HFFc6 (cell line): ENCODE results near the gene RNU5D-1. TPM values are rescaled to one million over a fixed set of nuclear protein-coding genes. Genes with fewer than 3 reads are reported as not detected.
"Not testable (repeated sequence)": the region's sequence is repeated elsewhere in the genome, so short reads cannot be mapped to it uniquely, and the experiment has no call there.

Experiments used
- DNase-seq: peaks from one replicate; pipeline ENCODE4 v3.0.0-alpha.2; 2018
- H3K27ac Mint-ChIP-seq: 2 replicates; pipeline ENCODE4 v1.8.0; 2020; ENCODE audit warnings: mild to moderate bottlenecking, mixed read lengths
- H3K27me3 Mint-ChIP-seq: 2 replicates; pipeline ENCODE4 v1.8.0; 2021; ENCODE audit warnings: mild to moderate bottlenecking, moderate library complexity, mixed read lengths; ENCODE audit not compliant: insufficient read depth
- H3K36me3 Mint-ChIP-seq: 2 replicates; pipeline ENCODE4 v1.8.0; 2021; ENCODE audit warnings: low read depth, mixed read lengths
- H3K4me1 Mint-ChIP-seq: 2 replicates; pipeline ENCODE4 v1.8.0; 2020; ENCODE audit warnings: low read depth, mixed read lengths
- H3K4me3 Mint-ChIP-seq: 2 replicates; pipeline ENCODE4 v1.8.0; 2020; ENCODE audit warnings: mild to moderate bottlenecking, moderate library complexity, mixed read lengths
- H3K9me3 Mint-ChIP-seq: 2 replicates; pipeline ENCODE4 v1.8.0; 2020; ENCODE audit warnings: mild to moderate bottlenecking, mixed read lengths
- total RNA-seq, 6 experiments: library from RNA; stranded (reverse); fragmentation: NEBNext Ultra II Directional; extraction: Animal tissue kit (Norgen Biotek cat#: 25700); gene quantifications; 2 replicates in 1 of 6; 3 replicates in 5 of 6; pipeline ENCODE4 v1.2.3, GENCODE V29; 2021
- TF ChIP-seq, protein P1 (sequence below): fragments of 200-600 bp; sonication (generic); IDR thresholded peaks from 2 replicates; pipeline ENCODE4 v1.5.0; 2021; ENCODE audit warnings: antibody characterized with exemption, mild to moderate bottlenecking

Gene RNU5D-1
- total RNA-seq, 6 experiments from 2014 or later = not detected

DNA sequence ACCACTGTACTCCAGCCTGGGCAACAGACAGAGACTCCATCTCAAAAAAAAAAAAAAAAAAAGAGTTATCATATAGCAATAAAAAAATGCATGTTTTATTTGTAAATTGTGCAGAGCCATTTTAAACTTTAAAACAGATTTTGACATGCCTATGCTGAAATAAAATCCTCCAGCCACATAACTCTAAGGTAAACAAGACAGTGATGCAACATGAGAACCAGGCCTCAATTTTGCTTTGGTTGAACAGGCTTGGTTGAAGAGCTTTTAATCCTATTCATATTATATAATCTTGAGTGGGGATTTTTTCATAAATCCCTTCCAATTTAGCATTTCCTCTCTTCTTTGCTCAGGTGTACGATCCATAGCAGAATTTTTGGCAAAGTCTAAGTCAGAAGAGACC is 30.4 kb downstream of the RNU5D-1 start:
- Mint-ChIP-seq H3K4me3 (no peak overlapping the region), H3K4me1 (peaks cover 2% of the 10 kb centered on the region), H3K36me3 (no peaks in the 10 kb centered on the region), H3K9me3 (no peaks in the 10 kb centered on the region), H3K27me3 (peaks cover 7% of the 10 kb centered on the region), H3K27ac (no peak overlapping the region)
- DNase-seq = no peak
- TF ChIP-seq, protein P1, sequence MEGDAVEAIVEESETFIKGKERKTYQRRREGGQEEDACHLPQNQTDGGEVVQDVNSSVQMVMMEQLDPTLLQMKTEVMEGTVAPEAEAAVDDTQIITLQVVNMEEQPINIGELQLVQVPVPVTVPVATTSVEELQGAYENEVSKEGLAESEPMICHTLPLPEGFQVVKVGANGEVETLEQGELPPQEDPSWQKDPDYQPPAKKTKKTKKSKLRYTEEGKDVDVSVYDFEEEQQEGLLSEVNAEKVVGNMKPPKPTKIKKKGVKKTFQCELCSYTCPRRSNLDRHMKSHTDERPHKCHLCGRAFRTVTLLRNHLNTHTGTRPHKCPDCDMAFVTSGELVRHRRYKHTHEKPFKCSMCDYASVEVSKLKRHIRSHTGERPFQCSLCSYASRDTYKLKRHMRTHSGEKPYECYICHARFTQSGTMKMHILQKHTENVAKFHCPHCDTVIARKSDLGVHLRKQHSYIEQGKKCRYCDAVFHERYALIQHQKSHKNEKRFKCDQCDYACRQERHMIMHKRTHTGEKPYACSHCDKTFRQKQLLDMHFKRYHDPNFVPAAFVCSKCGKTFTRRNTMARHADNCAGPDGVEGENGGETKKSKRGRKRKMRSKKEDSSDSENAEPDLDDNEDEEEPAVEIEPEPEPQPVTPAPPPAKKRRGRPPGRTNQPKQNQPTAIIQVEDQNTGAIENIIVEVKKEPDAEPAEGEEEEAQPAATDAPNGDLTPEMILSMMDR = no peak

DNA sequence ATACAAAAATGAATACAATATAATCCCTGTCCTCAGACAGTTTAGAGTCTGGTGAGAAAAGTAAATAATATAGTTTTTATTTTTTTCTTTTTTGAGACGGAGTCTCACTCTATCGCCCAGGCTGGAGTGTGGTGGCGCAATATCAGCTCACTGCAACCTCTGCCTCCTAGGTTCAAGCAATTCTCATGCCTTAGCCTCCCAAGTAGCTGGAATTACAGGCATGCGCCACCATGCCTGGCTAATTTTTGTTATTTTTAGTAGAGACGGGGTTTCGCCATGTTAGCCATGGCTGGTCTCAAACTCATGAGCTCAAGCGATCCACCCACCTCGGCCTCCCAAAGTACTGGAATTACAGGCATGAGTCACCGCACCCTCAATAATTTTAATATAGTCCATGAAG is 31.6 kb downstream of the RNU5D-1 start:
- DNase-seq, H3K27ac Mint-ChIP-seq, H3K9me3 Mint-ChIP-seq, H3K4me3 Mint-ChIP-seq, H3K36me3 Mint-ChIP-seq, H3K4me1 Mint-ChIP-seq: not testable (repeated sequence)
- H3K27me3 Mint-ChIP-seq = peaks cover 11% of the 10 kb centered on the region

GRCh38 chr1:44698138-44698537 is 32.8 kb downstream of the RNU5D-1 start:
- Mint-ChIP-seq H3K4me1 (no peaks in the 10 kb centered on the region), H3K27ac (no peak overlapping the region), H3K36me3 (no peaks in the 10 kb centered on the region), H3K9me3 (no peaks in the 10 kb centered on the region), H3K4me3 (no peak overlapping the region), H3K27me3 (peaks cover 11% of the 10 kb centered on the region)
- TF ChIP-seq, protein P1 = no peak
- no peak for DNase-seq

- Mint-ChIP-seq H3K27me3 (peaks cover 11% of the 10 kb centered on the region), H3K4me3 (no peak overlapping the region), H3K27ac (no peak overlapping the region)
Observed at GRCh38 chr1:44696789-44697345, 34.1 kb downstream of the RNU5D-1 start.

GRCh38 chr1:44696101-44696500 is 34.9 kb downstream of the RNU5D-1 start:
- Mint-ChIP-seq H3K4me3 (no peak overlapping the region), H3K27ac (no peak overlapping the region), H3K36me3 (no peaks in the 10 kb centered on the region), H3K4me1 (no peaks in the 10 kb centered on the region), H3K9me3 (no peaks in the 10 kb centered on the region), H3K27me3 (peaks cover 14% of the 10 kb centered on the region)
- TF ChIP-seq, protein P1 = no peak
- no peak for DNase-seq

More at GRCh38 chr1:44696789-44697345, 34.1 kb downstream of the RNU5D-1 start:
- TF ChIP-seq, protein P1 = no peak
- Mint-ChIP-seq H3K36me3 (no peaks in the 10 kb centered on the region), H3K4me1 (no peaks in the 10 kb centered on the region), H3K9me3 (no peaks in the 10 kb centered on the region)
- DNase-seq = no peak

GRCh38 chr1:44695671-44696070 is 35.3 kb downstream of the RNU5D-1 start:
- H3K9me3 Mint-ChIP-seq = no peaks in the 10 kb centered on the region
- H3K4me1 Mint-ChIP-seq = no peaks in the 10 kb centered on the region
- no peak overlapping the region for H3K27ac Mint-ChIP-seq

More at GRCh38 chr1:44695671-44696070, 35.3 kb downstream of the RNU5D-1 start:
- DNase-seq = no peak
- H3K4me3 Mint-ChIP-seq = no peak overlapping the region
- peaks cover 14% of the 10 kb centered on the region for H3K27me3 Mint-ChIP-seq
- H3K36me3 Mint-ChIP-seq = no peaks in the 10 kb centered on the region
- TF ChIP-seq, protein P1 = no peak
